NCI-H1092 (cell line): ENCODE data around the gene CAMK2G.
"Not testable (repeated sequence)": the region's sequence is repeated elsewhere in the genome, so short reads cannot be mapped to it uniquely, and the experiment has no call there.

ENCODE experiments used
- DNase-seq: peaks from one replicate; lab custom pipeline; 2025; lab: John Stamatoyannopoulos, UW

Gene CAMK2G

GRCh38 chr10:73791871-73792400, 82.4 kb downstream of the CAMK2G start:
- DNase-seq: no peak

- no peak for DNase-seq
These were observed 83.3 kb downstream of the CAMK2G start for GRCh38 chr10:73790886-73791625.

- DNase-seq: no peak
These were observed 84.7 kb downstream of the CAMK2G start for GRCh38 chr10:73789659-73790055.

GRCh38 chr10:73788864-73789658, 85.3 kb downstream of the CAMK2G start:
- DNase-seq: no peak

- DNase-seq: not testable (repeated sequence)
These were observed 87.1 kb downstream of the CAMK2G start for GRCh38 chr10:73787031-73787800.

- no peak for DNase-seq
These were observed 87.9 kb downstream of the CAMK2G start for GRCh38 chr10:73786512-73786885.

GRCh38 chr10:73785721-73786511, 88.4 kb downstream of the CAMK2G start:
- no peak for DNase-seq

- peak; percentile 77 for DNase-seq
These were observed 89.1 kb downstream of the CAMK2G start, which contains the start of gene ZSWIM8 for GRCh38 chr10:73785211-73785720. ZSWIM8 (plus strand) TSS chr10:73785606; CDS start chr10:73785879, 273 bp downstream.

- no peak for DNase-seq
These were observed 91.6 kb downstream of the CAMK2G start for GRCh38 chr10:73782749-73783085.

GRCh38 chr10:73781879-73782748, 92.2 kb downstream of the CAMK2G start, which contains the start of gene CHCHD1:
CHCHD1 (plus strand) TSS chr10:73782048; CDS start chr10:73782076, 28 bp downstream.
- DNase-seq: peak; percentile 65

- DNase-seq: no peak
These were observed 92.8 kb downstream of the CAMK2G start for GRCh38 chr10:73781548-73781878.

- no peak for DNase-seq
These were observed 93.4 kb downstream of the CAMK2G start for GRCh38 chr10:73780966-73781365.

GRCh38 chr10:73780301-73780700, 94.1 kb downstream of the CAMK2G start:
- no peak for DNase-seq

- no peak for DNase-seq
These were observed 94.7 kb downstream of the CAMK2G start for GRCh38 chr10:73779539-73780197.

GRCh38 chr10:73779018-73779417, 95.3 kb downstream of the CAMK2G start:
- no peak for DNase-seq

GRCh38 chr10:73774637-73775036, 99.7 kb downstream of the CAMK2G start:
- DNase-seq: no peak

- no peak for DNase-seq
These were observed 101.0 kb downstream of the CAMK2G start for GRCh38 chr10:73773152-73773879.

GRCh38 chr10:73772281-73773151, 101.8 kb downstream of the CAMK2G start:
- DNase-seq: peak; percentile 26
